Stimulated activated CD8-positive, alpha-beta memory T cell treated with anti-CD3 and anti-CD28 coated beads, Interleukin-7, amount 100 ng/mL, for 24 hours (primary cell): Measurements from ENCODE around the gene VWCE.
"Not testable (repeated sequence)": the region's sequence is repeated elsewhere in the genome, so short reads cannot be mapped to it uniquely, and the experiment has no call there.

Experiments used
- DNase-seq: peaks from one replicate; pipeline ENCODE4 v3.0.0-alpha.2; 2020; ENCODE audit warnings: low read depth

Gene VWCE

DNA sequence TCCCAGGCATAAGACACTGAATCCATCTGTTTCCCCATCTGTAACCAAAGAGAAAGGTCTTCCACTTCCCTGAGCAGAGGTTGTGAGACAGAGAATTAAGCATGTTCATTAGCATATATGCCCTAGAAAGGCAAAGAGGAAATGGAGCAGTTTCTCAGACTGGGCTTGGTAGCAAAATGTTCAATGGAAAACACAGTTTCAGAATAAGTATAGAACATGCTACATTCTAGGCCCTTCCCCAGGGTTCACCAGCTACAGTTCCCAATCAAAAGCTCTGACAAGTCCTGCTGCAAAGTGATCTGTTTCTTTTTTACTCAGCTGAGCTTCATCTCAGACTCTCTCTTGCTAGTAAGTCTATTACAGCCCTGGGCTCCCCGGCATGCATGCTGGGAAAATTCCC lies 42.8 kb downstream of the VWCE start:
- not testable (repeated sequence) for DNase-seq

DNA sequence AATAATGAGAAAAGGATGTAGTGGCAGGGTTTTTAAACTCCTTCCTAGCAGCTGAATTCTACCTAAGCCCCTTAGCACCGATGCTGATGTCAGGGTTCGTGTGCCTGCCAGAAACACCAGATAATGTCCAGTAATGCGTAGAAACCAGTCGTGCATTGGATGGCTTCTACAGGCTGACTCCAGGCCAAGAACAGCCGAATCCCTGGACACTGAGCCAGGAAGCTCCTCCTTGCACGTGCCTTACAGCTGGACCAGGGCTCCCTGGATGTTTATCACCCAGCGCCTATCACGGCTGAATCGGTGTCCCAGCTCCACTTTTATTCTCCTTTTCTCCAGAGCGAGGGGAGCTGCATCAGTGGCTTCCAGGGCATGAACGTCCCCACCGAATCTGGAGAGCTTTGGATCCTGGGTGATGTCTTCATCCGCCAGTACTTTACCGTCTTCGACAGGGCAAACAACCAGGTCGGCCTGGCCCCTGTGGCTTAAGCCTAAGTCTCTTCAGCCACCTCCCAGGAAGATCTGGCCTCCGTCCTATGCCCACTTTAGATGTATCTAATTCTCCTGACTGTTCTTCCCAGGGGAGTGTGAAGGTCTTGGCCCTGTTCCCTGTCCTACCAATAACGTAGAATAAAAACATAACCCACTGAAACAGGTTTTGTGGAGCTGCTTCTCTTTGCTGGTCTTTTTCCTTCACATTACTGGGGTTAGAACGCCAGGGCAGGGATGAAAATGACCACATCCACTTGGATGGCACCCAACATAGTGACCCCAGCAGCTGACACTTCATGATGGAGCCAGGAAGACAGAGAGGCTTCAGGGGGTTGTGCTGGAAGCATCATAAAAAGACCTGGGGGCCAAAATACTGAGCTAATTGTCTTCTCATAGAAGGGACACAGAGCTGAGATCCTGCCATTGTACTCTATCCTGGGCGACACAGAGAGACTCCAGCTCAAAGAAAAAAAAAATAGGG lies 44.0 kb downstream of the VWCE start:
- not testable (repeated sequence) for DNase-seq

DNA sequence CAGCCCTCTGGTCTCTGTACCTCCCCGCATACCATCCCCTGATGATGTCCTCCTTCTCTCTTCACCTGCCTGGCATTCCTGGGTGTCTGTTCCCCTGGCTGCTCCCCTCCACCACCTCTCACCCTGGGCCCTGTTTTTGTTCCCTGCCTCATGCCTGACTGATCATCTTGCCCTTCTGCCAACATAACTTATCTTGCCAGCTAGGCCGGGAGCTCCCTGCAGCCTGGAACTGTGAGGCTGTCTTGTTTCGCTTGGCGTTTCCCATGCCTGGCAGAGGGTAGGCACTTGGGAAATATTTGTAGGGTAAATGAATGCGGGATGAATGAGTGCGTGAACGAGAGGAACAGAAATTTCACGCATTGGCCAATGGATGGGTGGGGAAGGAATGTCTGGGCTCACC lies 45.9 kb downstream of the VWCE start:
- not testable (repeated sequence) for DNase-seq

DNA sequence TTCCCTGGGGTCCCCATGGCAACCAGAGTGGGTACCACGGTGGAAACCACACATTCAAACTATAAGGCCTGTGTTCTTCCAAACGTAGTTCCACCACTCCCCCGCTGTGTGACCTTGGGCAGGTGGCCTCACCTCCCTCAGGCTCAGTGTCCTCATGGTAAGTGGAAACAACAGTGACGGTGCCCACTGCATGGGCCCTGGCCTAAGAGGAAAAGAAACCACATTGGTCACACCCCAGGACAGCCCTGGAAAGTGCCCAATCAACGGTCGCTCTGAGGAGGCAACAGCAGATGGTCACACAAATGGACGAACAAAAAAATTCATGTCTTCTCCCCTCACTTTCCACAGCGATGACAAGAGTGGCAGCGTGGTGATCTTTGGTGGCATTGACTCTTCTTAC lies 47.0 kb downstream of the VWCE start:
- not testable (repeated sequence) for DNase-seq

DNA sequence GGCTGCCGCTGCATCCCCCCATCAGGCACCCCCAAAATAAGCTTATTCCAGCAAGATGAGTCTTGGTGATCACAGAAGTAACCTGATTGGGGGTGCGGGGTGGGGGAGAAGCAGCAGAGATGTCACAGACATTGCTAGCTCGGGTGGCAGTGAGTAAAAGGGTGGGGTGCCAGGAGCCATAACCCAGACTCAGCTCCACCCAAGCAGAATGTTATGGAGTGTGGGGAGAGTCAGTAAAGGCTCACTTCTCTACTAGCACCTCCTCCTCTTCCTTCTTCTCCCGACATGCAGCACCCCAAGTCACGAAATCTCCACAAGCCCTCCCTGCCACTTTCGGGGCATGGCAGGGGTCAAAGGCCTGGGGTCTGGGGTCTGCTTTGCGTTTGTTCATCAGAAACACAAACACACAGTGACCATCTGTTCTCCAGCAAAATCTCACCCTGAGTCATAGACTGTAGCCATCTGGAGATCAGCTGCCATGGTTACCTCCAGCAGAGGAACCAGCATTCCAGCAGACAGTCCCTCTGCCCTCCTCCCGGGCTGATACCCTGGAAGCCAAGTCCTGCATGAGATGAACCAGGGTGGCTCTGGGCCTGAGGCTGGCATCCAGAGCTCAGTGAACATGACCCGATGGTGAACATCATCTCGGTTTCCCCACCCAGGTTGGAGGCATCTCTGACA lies 49.7 kb downstream of the VWCE start:
- not testable (repeated sequence) for DNase-seq

DNA sequence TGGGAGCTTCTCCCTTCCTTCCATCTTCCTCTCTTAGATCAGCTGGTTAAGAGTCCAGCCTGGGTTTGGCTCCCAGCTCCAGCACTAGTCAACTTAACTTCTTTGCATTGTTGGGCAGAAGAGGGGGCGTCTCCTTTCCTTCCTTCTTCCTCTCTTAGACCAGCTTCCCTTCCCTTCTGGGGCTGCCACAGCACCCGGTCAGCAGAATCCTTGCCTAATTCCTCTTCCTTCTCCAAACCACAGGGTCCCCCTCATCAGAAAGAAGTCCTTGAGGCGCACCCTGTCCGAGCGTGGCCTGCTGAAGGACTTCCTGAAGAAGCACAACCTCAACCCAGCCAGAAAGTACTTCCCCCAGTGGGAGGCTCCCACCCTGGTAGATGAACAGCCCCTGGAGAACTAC lies 53.6 kb downstream of the VWCE start:
- DNase-seq: not testable (repeated sequence)

DNA sequence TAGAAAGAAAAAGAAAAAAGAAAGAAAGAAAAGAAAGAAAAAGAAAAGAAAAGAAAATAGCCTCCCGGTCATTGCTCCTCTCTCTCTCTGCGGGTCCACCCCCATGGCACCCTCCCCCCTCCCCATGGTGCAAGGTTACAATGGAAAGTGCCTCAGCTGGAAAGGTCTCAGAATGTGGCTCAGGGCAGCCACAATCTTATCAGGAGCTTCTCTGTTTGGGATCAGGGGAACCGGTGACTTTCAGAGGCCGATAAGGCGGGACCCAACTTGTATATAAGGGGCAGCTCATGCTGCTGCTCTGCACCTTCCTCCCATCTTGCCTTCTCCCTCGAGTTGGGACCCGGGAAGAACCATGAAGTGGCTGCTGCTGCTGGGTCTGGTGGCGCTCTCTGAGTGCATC lies 54.2 kb downstream of the VWCE start, which contains the start of gene PGA5:
Gene PGA5 (plus strand): TSS at position 301 of the 400 bp plus-strand sequence. CDS start 52 bp downstream, at position 353.
- not testable (repeated sequence) for DNase-seq

DNA sequence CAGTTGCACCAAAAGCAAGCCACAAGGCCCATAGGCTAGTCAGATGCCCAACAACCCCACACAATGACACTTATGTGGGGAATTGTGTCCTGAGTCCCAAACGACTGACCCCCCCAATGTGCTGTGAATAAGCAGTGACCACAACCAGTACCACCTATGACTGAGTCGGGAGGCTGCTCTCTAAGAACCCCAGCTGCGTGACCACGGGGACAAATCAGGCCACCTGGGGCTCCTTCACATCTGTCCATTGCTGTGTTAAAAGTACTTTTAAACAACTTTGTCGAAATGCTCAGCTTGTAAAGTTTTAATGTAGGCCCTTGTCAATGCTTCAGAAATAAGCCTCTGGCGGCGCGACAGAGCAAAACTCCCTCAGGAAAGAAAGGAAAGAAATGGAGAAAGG lies 54.8 kb downstream of the VWCE start:
- DNase-seq: not testable (repeated sequence)

DNA sequence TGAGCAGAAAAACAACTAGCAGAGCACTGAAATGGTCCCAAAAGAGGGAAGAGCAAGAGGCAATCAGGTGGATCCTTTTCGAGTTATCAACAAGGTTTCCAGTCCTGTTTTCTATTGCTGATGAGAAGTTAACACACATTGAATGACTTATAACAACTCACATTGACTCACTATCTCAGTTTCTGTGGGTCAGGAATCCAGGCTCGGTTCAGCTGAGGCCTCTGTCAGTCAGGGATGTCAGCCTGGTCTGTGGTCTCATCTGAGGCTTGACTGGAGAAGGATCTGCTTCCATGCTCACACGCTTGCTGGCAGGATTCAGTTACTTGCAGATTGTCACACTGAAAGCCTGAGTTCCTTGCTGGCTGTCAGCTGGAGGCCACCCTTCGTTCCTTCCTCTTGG lies 58.0 kb downstream of the VWCE start:
- DNase-seq: not testable (repeated sequence)

DNA sequence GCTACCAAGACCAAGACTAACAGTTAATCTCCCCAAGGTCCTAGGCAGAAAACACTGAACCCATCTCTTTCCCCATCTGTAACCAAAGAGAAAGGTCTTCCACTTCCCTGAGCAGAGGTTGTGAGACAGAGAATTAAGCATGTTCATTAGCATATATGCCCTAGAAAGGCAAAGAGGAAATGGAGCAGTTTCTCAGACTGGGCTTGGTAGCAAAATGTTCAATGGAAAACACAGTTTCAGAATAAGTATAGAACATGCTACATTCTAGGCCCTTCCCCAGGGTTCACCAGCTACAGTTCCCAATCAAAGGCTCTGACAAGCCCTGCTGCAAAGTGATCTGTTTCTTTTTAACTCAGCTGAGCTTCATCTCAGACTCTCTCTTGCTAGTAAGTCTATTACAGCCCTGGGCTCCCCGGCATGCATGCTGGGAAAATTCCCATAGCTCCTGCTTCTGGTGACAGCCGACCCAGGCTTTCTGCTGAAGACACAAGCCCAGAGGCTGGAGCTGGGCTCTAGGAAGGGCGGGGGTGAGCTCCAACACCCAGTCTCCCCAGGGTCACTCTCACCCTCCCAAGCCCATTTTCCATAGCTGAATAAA lies 62.5 kb downstream of the VWCE start:
- not testable (repeated sequence) for DNase-seq

DNA sequence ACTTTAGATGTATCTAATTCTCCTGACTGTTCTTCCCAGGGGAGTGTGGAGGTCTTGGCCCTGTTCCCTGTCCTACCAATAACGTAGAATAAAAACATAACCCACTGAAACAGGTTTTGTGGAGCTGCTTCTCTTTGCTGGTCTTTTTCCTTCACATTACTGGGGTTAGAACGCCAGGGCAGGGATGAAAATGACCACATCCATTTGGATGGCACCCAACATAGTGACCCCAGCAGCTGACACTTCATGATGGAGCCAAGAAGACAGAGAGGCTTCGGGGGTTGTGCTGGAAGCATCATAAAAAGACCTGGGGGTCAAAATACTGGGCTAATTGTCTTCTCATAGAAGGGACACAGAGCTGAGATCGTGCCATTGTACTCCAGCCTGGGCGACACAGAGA lies 63.5 kb downstream of the VWCE start:
- not testable (repeated sequence) for DNase-seq

DNA sequence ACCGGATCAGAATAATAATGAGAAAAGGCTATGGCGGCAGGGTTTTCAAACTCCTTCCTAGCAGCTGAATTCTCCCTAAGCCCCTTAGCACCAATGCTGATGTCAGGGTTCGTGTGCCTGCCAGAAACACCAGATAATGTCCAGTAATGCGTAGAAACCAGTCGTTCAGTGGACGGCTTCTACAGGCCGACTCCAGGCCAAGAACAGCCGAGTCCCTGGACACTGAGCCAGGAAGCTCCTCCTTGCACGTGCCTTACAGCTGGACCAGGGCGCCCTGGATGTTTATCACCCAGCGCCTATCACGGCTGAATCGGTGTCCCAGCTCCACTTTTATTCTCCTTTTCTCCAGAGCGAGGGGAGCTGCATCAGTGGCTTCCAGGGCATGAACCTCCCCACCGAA lies 64.1 kb downstream of the VWCE start:
- not testable (repeated sequence) for DNase-seq

DNA sequence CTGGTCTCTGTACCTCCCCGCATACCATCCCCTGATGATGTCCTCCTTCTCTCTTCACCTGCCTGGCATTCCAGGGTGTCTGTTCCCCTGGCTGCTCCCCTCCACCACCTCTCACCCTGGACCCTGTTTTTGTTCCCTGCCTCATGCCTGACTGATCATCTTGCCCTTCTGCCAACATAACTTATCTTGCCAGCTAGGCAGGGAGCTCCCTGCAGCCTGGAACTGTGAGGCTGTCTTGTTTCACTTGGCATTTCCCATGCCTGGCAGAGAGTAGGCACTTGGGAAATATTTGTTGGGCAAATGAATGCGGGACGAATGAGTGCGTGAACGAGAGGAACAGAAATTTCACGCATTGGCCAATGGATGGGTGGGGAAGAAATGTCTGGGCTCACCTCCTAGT lies 65.7 kb downstream of the VWCE start:
- DNase-seq: not testable (repeated sequence)

DNA sequence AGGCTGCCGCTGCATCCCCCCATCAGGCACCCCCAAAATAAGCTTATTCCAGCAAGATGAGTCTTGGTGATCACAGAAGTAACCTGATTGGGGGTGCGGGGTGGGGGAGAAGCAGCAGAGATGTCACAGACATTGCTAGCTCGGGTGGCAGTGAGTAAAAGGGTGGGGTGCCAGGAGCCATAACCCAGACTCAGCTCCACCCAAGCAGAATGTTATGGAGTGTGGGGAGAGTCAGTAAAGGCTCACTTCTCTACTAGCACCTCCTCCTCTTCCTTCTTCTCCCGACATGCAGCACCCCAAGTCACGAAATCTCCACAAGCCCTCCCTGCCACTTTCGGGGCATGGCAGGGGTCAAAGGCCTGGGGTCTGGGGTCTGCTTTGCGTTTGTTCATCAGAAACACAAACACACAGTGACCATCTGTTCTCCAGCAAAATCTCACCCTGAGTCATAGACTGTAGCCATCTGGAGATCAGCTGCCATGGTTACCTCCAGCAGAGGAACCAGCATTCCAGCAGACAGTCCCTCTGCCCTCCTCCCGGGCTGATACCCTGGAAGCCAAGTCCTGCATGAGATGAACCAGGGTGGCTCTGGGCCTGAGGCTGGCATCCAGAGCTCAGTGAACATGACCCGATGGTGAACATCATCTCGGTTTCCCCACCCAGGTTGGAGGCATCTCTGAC lies 68.5 kb downstream of the VWCE start:
- DNase-seq: not testable (repeated sequence)

DNA sequence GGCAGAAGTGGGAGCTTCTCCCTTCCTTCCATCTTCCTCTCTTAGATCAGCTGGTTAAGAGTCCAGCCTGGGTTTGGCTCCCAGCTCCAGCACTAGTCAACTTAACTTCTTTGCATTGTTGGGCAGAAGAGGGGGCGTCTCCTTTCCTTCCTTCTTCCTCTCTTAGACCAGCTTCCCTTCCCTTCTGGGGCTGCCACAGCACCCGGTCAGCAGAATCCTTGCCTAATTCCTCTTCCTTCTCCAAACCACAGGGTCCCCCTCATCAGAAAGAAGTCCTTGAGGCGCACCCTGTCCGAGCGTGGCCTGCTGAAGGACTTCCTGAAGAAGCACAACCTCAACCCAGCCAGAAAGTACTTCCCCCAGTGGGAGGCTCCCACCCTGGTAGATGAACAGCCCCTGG lies 72.4 kb downstream of the VWCE start:
- not testable (repeated sequence) for DNase-seq

DNA sequence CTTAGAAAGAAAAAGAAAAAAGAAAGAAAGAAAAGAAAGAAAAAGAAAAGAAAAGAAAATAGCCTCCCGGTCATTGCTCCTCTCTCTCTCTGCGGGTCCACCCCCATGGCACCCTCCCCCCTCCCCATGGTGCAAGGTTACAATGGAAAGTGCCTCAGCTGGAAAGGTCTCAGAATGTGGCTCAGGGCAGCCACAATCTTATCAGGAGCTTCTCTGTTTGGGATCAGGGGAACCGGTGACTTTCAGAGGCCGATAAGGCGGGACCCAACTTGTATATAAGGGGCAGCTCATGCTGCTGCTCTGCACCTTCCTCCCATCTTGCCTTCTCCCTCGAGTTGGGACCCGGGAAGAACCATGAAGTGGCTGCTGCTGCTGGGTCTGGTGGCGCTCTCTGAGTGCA lies 73.1 kb downstream of the VWCE start, which contains the start of gene PGA4:
Gene PGA4 (plus strand): TSS at position 301 of the 400 bp plus-strand sequence. CDS start 54 bp downstream, at position 355.
- DNase-seq: not testable (repeated sequence)

DNA sequence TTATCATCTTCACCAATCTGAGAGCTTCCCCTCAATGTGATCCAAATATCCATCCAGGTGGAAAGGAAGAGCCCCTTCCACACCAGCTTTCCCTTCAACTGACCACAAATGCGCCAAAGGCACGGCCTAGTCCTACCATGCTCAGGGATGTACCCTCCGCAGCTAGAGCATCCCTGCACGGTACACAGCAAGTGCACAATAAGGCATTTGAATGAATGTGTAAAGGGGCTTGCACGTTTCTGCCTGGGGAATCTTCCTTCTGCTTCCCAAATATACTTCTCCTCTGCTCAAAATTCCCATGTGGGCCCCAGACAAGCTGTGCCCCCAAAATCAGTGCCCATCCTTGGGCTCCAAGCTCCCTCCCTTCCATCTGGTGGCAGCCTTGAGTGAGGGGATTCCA lies 76.1 kb downstream of the VWCE start:
- not testable (repeated sequence) for DNase-seq

DNA sequence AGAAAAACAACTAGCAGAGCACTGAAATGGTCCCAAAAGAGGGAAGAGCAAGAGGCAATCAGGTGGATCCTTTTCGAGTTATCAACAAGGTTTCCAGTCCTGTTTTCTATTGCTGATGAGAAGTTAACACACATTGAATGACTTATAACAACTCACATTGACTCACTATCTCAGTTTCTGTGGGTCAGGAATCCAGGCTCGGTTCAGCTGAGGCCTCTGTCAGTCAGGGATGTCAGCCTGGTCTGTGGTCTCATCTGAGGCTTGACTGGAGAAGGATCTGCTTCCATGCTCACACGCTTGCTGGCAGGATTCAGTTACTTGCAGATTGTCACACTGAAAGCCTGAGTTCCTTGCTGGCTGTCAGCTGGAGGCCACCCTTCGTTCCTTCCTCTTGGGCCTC lies 76.8 kb downstream of the VWCE start:
- DNase-seq: not testable (repeated sequence)

DNA sequence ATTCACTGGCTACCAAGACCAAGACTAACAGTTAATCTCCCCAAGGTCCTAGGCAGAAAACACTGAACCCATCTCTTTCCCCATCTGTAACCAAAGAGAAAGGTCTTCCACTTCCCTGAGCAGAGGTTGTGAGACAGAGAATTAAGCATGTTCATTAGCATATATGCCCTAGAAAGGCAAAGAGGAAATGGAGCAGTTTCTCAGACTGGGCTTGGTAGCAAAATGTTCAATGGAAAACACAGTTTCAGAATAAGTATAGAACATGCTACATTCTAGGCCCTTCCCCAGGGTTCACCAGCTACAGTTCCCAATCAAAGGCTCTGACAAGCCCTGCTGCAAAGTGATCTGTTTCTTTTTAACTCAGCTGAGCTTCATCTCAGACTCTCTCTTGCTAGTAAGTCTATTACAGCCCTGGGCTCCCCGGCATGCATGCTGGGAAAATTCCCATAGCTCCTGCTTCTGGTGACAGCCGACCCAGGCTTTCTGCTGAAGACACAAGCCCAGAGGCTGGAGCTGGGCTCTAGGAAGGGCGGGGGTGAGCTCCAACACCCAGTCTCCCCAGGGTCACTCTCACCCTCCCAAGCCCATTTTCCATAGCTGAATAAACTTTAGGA lies 81.3 kb downstream of the VWCE start:
- DNase-seq: not testable (repeated sequence)

DNA sequence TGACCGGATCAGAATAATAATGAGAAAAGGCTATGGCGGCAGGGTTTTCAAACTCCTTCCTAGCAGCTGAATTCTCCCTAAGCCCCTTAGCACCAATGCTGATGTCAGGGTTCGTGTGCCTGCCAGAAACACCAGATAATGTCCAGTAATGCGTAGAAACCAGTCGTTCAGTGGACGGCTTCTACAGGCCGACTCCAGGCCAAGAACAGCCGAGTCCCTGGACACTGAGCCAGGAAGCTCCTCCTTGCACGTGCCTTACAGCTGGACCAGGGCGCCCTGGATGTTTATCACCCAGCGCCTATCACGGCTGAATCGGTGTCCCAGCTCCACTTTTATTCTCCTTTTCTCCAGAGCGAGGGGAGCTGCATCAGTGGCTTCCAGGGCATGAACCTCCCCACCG lies 82.9 kb downstream of the VWCE start:
- not testable (repeated sequence) for DNase-seq

DNA sequence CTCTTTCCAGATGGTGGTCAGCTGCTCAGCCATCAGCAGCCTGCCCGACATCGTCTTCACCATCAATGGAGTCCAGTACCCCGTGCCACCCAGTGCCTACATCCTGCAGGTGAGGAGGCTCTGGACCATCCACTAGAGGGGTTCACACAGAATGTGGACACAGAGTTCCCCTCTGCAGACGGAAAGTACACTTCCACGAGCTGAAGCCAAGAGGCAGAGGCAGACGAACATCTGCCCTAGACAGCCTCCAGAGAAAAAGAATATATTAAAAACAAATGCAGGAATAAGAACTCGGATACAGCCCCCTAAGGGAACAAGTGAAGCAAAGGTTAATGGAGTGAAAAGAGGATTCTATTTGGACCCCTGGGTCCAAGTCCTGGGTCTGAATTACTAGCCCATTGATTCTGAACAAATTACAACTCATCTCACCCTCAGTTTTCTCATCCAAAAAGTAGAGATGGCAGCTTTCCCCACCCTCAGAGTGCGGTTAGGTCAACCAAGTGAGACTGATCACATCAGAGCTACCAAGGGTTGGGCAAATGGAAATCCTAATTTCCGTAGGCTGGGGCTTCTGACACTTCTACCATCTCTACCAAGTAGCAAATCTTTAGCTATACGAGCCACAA lies 83.7 kb downstream of the VWCE start:
- DNase-seq: not testable (repeated sequence)
